Thoracic aorta (tissue), 2 donors: ENCODE data around the gene SLC9A4. TPM values are rescaled to one million over a fixed set of nuclear protein-coding genes. Genes with fewer than 3 reads are reported as not detected.

ENCODE experiments used
- ATAC-seq: fragments of 150-250 bp; one replicate; pipeline ENCODE4 v1.8.0; 2017; ENCODE audit warnings: low read depth; ENCODE audit not compliant: insufficient number of reproducible peaks, low FRiP score
- DNase-seq: peaks from one replicate; pipeline ENCODE4 v3.0.0-alpha.2; 2020; ENCODE audit warnings: low spot score
- H3K27ac ChIP-seq, 2 donors: fragments of 200-600 bp; sonication (generic); 1 replicate in 1 of 2; 2 replicates in 1 of 2; pipeline ENCODE4 v1.5.1; 2016; ENCODE audit warnings: mild to moderate bottlenecking in 2 of 2, moderate library complexity in 2 of 2
- H3K27me3 ChIP-seq: fragments of 200-600 bp; sonication (generic); replicated peaks from 2 replicates; pipeline ENCODE4 v1.6.0; 2016; ENCODE audit warnings: mild to moderate bottlenecking; ENCODE audit not compliant: insufficient read depth
- H3K36me3 ChIP-seq: fragments of 200-600 bp; sonication (generic); one replicate; pipeline ENCODE4 v1.5.1; 2016
- H3K4me1 ChIP-seq, 2 donors: fragments of 200-600 bp; sonication (generic); 1 replicate in 1 of 2; 2 replicates in 1 of 2; pipeline versions ENCODE4 v1.5.1 to v1.6.0; 2016; ENCODE audit warnings: low read depth in 2 of 2, mild to moderate bottlenecking in 1 of 2; ENCODE audit not compliant: control insufficient read depth in 1 of 2
- H3K4me3 ChIP-seq: fragments of 200-600 bp; sonication (generic); 2 replicates; pipeline ENCODE4 v1.5.1; 2016; ENCODE audit warnings: mild to moderate bottlenecking
- H3K9me3 ChIP-seq: fragments of 200-600 bp; sonication (generic); 2 replicates; pipeline ENCODE4 v1.5.1; 2016
- total RNA-seq, 2 donors: library from RNA; depleted of rRNA; stranded (reverse); fragments of >200 nt; gene quantifications; one replicate each; pipeline versions ENCODE4 v1.1.0 to v1.2.3, GENCODE V29; 2016
- TF ChIP-seq, protein P1 (sequence below): fragments of 200-600 bp; sonication (generic); IDR thresholded peaks from one replicate; pipeline ENCODE4 v1.5.1; 2019; ENCODE audit warnings: antibody characterized with exemption

Gene SLC9A4
- total RNA-seq, 2 donors from 2014 or later: 1.4 TPM; not detected in 1

DNA sequence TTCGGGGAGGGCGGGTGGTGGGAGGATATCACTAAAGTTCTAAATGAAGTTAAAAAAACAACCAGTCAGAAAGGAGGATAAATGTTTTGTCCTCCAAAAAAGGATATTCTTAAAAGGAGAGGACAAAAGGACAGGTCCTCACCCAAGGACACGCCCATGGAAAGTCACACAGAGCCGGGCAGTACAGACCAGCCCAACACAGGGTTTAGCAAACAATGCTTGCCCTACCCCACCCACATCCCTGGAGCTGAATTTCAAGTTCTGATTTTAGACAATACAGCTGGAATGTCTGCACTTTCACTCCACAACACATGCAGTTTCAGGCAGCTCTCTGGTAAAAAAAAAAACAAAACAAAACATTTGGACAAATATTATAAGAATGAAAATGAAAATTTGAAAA is 67.9 kb downstream of the SLC9A4 start:
- no peak for DNase-seq
- Histone ChIP-seq H3K27me3 (no peaks in the 10 kb centered on the region), H3K4me3 (no peak overlapping the region), H3K36me3 (no peaks in the 10 kb centered on the region), H3K27ac (no peak overlapping the region), H3K4me1 (peaks cover 5 to 25% of the 10 kb centered on the region in 2 donors), H3K9me3 (no peaks in the 10 kb centered on the region)
- no peak for ATAC-seq
- TF ChIP-seq, protein P1, sequence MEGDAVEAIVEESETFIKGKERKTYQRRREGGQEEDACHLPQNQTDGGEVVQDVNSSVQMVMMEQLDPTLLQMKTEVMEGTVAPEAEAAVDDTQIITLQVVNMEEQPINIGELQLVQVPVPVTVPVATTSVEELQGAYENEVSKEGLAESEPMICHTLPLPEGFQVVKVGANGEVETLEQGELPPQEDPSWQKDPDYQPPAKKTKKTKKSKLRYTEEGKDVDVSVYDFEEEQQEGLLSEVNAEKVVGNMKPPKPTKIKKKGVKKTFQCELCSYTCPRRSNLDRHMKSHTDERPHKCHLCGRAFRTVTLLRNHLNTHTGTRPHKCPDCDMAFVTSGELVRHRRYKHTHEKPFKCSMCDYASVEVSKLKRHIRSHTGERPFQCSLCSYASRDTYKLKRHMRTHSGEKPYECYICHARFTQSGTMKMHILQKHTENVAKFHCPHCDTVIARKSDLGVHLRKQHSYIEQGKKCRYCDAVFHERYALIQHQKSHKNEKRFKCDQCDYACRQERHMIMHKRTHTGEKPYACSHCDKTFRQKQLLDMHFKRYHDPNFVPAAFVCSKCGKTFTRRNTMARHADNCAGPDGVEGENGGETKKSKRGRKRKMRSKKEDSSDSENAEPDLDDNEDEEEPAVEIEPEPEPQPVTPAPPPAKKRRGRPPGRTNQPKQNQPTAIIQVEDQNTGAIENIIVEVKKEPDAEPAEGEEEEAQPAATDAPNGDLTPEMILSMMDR: no peak

DNA sequence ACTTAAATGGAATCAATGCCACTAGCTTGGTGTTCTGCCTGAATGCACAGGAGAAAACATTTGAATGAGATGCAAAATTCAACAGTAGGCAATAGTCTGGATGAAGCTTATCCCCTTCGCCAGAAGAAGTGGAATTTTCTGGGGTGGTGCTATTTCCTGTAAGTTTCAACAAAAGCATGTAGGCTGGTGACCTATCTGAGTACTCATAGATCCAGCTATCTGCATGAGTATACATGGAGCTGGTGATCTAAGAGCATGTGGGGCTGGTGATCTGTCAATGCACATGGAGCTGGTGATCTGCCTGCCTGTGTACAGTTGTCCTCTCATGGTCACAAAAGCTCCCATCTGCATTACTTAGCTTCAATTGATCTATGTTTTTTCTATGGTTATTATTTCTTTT is 71.2 kb downstream of the SLC9A4 start:
- no peak for ATAC-seq
- Histone ChIP-seq H3K4me3 (no peak overlapping the region), H3K27ac (no peak overlapping the region), H3K36me3 (no peaks in the 10 kb centered on the region), H3K9me3 (peaks cover 12% of the 10 kb centered on the region), H3K27me3 (no peaks in the 10 kb centered on the region), H3K4me1 (peaks cover 1 to 17% of the 10 kb centered on the region in 2 donors)
- no peak for DNase-seq
- TF ChIP-seq, protein P1: no peak

DNA sequence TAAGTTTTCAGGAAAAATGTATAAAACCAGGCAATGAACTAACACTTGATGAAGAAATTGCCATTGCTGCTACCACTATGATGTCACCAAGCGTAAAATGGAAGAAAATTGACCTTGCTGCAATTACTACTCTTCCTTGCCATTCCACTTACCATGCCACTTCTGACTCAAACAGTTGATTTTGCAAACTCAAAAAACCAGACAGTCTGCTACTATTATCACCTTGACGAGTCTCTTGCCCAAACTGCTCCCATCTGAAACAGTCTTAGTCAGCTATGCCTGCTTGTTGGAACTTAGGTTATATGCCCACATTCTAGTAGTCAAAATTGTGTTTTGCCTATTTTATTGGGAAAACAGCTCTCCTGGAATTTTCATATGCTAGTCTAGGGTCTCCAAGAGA is 74.4 kb downstream of the SLC9A4 start:
- no peak for ATAC-seq

DNA sequence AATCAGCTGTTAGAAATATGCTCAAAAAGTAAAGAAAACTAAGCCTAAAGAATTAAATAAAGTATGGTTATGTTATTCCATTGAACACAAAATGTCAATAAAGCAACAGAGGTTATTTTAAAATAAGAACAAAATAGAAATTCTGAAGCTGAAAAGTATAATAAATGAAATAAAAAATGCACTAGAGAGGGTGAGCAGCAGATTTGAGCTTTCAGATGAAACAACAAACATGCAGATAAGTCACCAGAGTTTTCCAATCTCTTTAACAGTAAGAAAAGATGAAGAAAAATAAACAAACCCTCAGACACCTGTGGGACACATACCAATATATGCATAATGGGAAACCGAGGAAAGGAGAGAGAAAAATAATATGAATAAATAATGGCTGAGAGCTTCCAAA is 76.0 kb downstream of the SLC9A4 start:
- TF ChIP-seq, protein P1: no peak
- Histone ChIP-seq H3K4me3 (no peak overlapping the region), H3K9me3 (peaks cover 20% of the 10 kb centered on the region), H3K27ac (no peak overlapping the region), H3K27me3 (no peaks in the 10 kb centered on the region), H3K36me3 (no peaks in the 10 kb centered on the region), H3K4me1 (no peaks in the 10 kb centered on the region)
- DNase-seq (no peak), ATAC-seq (no peak)

More for the DNA sequence above, 74.4 kb downstream of the SLC9A4 start:
- no peak overlapping the region for H3K27ac ChIP-seq
- TF ChIP-seq, protein P1: no peak
- H3K4me1 ChIP-seq: peaks cover 0 to under 1% of the 10 kb centered on the region in 2 donors
- H3K36me3 ChIP-seq: no peaks in the 10 kb centered on the region
- DNase-seq: no peak
- H3K9me3 ChIP-seq: peaks cover 20% of the 10 kb centered on the region
- H3K27me3 ChIP-seq: no peaks in the 10 kb centered on the region
- no peak overlapping the region for H3K4me3 ChIP-seq

DNA sequence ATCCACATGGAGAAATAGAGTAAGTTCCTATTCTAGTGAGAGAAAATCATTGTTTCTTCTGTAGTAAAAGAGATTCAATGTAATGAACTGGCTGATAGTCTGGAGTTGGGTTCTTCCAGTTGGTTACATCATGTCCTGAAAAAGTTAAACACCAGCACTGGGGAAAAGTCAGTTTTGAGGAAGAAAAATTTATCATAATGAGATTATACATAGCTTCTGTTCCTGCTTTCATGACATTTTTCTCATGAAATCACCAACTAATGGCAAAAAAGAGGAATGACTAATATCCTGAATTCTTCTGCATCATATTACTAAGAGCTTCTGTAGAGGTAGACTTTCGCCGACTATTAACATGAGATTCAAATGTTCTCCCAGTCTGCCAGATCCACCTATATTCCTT is 77.1 kb downstream of the SLC9A4 start:
- Histone ChIP-seq H3K27ac (no peak overlapping the region), H3K36me3 (no peaks in the 10 kb centered on the region)
- ATAC-seq: no peak

More for the DNA sequence above, 77.1 kb downstream of the SLC9A4 start:
- no peaks in the 10 kb centered on the region for H3K27me3 ChIP-seq
- H3K4me1 ChIP-seq: no peaks in the 10 kb centered on the region
- TF ChIP-seq, protein P1: no peak
- no peak overlapping the region for H3K4me3 ChIP-seq
- H3K9me3 ChIP-seq: peaks cover 20% of the 10 kb centered on the region
- DNase-seq: no peak
